ENCODE measurements around the gene ZNF318.
A peak's percentile ranks its signal among the peaks of the same experiment; 100 is the strongest.

DNA sequence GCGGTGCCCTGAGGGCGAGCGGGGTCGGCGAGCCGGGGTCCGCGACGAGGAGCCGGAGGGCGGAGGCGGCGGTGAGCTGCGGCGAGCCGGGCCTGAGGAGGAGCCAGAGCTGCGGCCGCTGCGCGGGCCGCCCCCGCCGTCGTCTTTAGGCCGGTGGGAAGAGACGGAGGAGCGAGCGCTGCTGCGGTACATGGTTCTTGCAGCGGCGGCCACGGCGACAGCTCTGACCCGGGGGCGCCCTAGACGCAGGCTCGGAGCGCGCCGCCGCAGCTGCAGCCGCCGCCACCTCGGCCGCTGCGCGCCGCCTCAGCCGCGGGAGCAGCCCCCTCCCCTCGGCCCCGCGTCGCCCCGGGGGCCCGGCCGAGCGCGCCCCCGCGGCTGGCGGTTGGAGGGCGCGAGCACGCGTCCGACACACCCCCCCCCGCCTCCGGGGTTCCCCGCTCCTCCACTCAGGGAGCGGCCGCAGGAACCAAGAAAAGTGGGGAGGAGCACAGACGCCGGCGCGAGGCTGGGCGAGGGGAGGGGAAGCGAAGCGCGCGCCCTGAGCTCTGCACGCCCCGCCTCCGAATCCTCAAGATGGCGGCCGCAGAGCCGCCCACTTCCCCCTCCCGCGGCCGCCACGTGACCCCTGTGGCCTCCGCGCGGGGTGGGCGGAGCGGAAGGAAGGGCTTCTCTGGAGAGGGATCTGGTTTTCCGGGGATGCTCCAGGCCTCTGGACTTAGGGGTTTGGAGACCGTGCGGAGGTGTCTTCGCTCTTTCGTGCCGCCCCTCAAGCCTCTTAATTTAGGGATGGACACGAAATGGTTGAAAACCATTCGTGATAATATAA is at the start of gene ZNF318:
- TF ChIP-seq CTCF (IDR thresholded peaks at IDR 0.05), result no peak
- TF ChIP-seq POLR2A (IDR thresholded peaks at IDR 0.05), result peak; percentile 22

All from ovary (tissue), 3 donors.